MCF 10A (cell line): ENCODE data around the gene ABHD14A. TPM values are rescaled to one million over a fixed set of nuclear protein-coding genes. Genes with fewer than 3 reads are reported as not detected.

Experiments
- BruUV-seq: library from RNA; stranded (reverse); fragments of 400-500 nt; replicated peaks from 2 replicates; lab custom pipeline; 2021; lab: Mats Ljungman, UMichigan
- CTCF ChIA-PET: fragments of 300-600 bp; sonication (Branson Sonifier 250); formaldehyde crosslinking; extraction: SDS; loops from one replicate; lab custom pipeline; 2021; ENCODE audit warnings: antibody characterized with exemption, inconsistent platforms; lab: Yijun Ruan, JAX
- POLR2A ChIA-PET: fragments of 300-600, 350-650 bp; sonication (Branson Sonifier 250); formaldehyde crosslinking; extraction: SDS; loops from one replicate; lab custom pipeline; 2020; ENCODE audit warnings: antibody characterized with exemption, inconsistent platforms; lab: Yijun Ruan, JAX
- DNase-seq: peaks from one replicate; pipeline ENCODE4 v3.0.0-alpha.2; 2018; ENCODE audit not compliant: unreplicated experiment
- H3K27ac Mint-ChIP-seq: one replicate; pipeline ENCODE4 v1.8.0; 2022; ENCODE audit warnings: mild to moderate bottlenecking, low read depth, mixed read lengths; ENCODE audit not compliant: unreplicated experiment
- H3K27me3 Mint-ChIP-seq: one replicate; pipeline ENCODE4 v1.8.0; 2022; ENCODE audit warnings: mixed read lengths; ENCODE audit not compliant: insufficient read depth, unreplicated experiment
- H3K36me3 Mint-ChIP-seq: one replicate; pipeline ENCODE4 v1.8.0; 2022; ENCODE audit warnings: mild to moderate bottlenecking, moderate library complexity, mixed read lengths; ENCODE audit not compliant: insufficient read depth, unreplicated experiment
- H3K4me1 Mint-ChIP-seq: one replicate; pipeline ENCODE4 v1.8.0; 2022; ENCODE audit warnings: mixed read lengths; ENCODE audit not compliant: insufficient read depth, unreplicated experiment
- H3K4me3 Mint-ChIP-seq: one replicate; pipeline ENCODE4 v1.8.0; 2022; ENCODE audit warnings: mild to moderate bottlenecking, moderate library complexity, mixed read lengths; ENCODE audit not compliant: unreplicated experiment
- H3K9me3 Mint-ChIP-seq: one replicate; pipeline ENCODE4 v1.8.0; 2022; ENCODE audit warnings: mixed read lengths; ENCODE audit not compliant: unreplicated experiment
- intact Hi-C: fragments of 100-400 bp; cut with micrococcal nuclease; formaldehyde crosslinking; loops from 2 replicates; pipeline ENCODE4 v1.14.1; 2022
- total RNA-seq: library from RNA; stranded (reverse); gene quantifications from 2 replicates; pipeline ENCODE4 v1.2.3, GENCODE V29; 2022
- TF ChIP-seq, protein P1 (sequence below): fragments of 200-600 bp; IDR thresholded peaks from one replicate; pipeline ENCODE4 v1.8.0; 2022; ENCODE audit warnings: antibody characterized with exemption, mild to moderate bottlenecking; ENCODE audit not compliant: unreplicated experiment

The ABHD14A gene
- total RNA-seq, 1 experiment from 2014 or later: 8.1 TPM

DNA sequence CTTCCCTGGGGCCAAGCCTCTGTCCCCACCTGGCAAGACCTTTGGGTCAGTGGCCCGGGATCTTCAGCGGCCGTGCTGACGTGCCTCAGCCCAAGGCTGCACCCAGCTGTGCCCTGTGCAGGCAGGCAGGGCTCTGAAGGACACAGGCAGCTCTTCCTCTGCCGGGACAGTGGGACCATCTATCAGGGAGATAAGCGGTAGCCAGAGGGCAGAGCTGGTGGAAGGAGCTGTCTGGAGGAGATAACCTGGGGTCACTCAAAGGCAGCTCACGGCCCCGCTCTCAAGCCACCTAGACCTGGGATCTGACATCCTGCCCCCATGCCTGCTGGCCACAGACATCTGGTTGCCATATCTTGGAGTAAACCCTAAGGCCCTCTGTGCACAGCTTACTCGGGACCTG lies 54.2 kb downstream of the ABHD14A start:
- Mint-ChIP-seq H3K36me3 (no peaks in the 10 kb centered on the region), H3K4me3 (no peak overlapping the region), H3K27ac (no peak overlapping the region), H3K27me3 (no peaks in the 10 kb centered on the region), H3K4me1 (peaks cover 21% of the 10 kb centered on the region), H3K9me3 (no peaks in the 10 kb centered on the region)
- no peak for DNase-seq
- TF ChIP-seq, protein P1, sequence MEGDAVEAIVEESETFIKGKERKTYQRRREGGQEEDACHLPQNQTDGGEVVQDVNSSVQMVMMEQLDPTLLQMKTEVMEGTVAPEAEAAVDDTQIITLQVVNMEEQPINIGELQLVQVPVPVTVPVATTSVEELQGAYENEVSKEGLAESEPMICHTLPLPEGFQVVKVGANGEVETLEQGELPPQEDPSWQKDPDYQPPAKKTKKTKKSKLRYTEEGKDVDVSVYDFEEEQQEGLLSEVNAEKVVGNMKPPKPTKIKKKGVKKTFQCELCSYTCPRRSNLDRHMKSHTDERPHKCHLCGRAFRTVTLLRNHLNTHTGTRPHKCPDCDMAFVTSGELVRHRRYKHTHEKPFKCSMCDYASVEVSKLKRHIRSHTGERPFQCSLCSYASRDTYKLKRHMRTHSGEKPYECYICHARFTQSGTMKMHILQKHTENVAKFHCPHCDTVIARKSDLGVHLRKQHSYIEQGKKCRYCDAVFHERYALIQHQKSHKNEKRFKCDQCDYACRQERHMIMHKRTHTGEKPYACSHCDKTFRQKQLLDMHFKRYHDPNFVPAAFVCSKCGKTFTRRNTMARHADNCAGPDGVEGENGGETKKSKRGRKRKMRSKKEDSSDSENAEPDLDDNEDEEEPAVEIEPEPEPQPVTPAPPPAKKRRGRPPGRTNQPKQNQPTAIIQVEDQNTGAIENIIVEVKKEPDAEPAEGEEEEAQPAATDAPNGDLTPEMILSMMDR: no peak
- ChIA-PET POLR2A (interaction anchor here (1.2 kb wide), 1 partner anchor 33 kb away, joined by 3 read pairs; the partner anchor contains the start of gene RPL29), CTCF (interaction anchor here (0.5 to 1.6 kb wide), 3 partner anchors 24 to 90 kb away, joined by 7 to 12 read pairs (median 8); no protein-coding TSS in a partner anchor)
- intact Hi-C loops: no loop called here
- no TSS peak for BruUV-seq

DNA sequence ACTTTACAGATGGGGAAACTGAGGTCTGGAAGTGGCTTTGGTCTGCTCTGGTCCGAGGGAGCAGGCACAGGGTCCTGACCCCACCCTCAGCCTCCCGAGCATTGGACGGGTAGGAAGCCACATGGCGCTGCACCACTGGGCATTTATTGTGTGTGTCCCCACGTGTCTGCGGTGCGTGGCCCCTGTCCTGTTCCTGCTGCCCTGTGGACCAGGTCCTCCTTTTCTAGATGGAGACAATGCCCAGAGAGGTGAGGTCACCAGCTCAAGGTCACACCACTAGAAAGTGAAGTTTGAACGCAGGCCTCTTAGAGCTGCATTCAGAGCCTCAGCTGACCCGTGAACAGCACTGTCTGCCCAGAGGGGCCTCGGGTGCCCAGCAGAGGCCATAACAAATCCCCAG lies 54.7 kb downstream of the ABHD14A start:
- no TSS peak for BruUV-seq
- ChIA-PET POLR2A (interaction anchor here (1.2 to 1.9 kb wide), 2 partner anchors 34 kb away, joined by 3 to 6 read pairs; partner anchors contain the start of gene RPL29), CTCF (interaction anchor here (0.9 to 1.6 kb wide), 4 partner anchors 24 to 94 kb away, joined by 4 to 12 read pairs (median 6); no protein-coding TSS in a partner anchor)
- Mint-ChIP-seq H3K27me3 (no peaks in the 10 kb centered on the region), H3K27ac (no peak overlapping the region), H3K4me1 (peaks cover 21% of the 10 kb centered on the region), H3K9me3 (no peaks in the 10 kb centered on the region), H3K36me3 (no peaks in the 10 kb centered on the region), H3K4me3 (no peak overlapping the region)
- no peak for DNase-seq
- TF ChIP-seq, protein P1: no peak
- intact Hi-C loops: no loop called here

Other genes starting within 250 kb of the ABHD14A start
- gene IQCF6, start 195.8 kb upstream of the ABHD14A start, total RNA-seq: not detected in 2 replicates
- not detected in 2 replicates for gene IQCF2, start 113.4 kb upstream of the ABHD14A start, total RNA-seq
- not detected in 2 replicates for gene IQCF5, start 99.5 kb upstream of the ABHD14A start, total RNA-seq
- gene IQCF1, start 71.7 kb upstream of the ABHD14A start, total RNA-seq: not detected in 2 replicates
- 60.8 and 80.2 TPM in 2 replicates for gene RRP9, start 33.2 kb upstream of the ABHD14A start, total RNA-seq
- gene PARP3, start 32.7 kb upstream of the ABHD14A start, total RNA-seq: 19.4 and 25.5 TPM in 2 replicates
- gene GPR62, start 19.7 kb upstream of the ABHD14A start, total RNA-seq: not detected in 2 replicates
- gene PCBP4, start 7.6 kb upstream of the ABHD14A start, total RNA-seq: 26.4 TPM in 2 replicates
- 48.9 and 49.8 TPM in 2 replicates for gene ABHD14B, start 1.0 kb upstream of the ABHD14A start, total RNA-seq
- 109 and 164 TPM in 2 replicates for gene ACY1, start 8.5 kb downstream of the ABHD14A start, total RNA-seq
- gene RPL29, start 20.8 kb downstream of the ABHD14A start, total RNA-seq: 1,551 and 1,602 TPM in 2 replicates
- gene DUSP7, start 81.5 kb downstream of the ABHD14A start, total RNA-seq: 67.4 and 69.1 TPM in 2 replicates
- 7.5 and 9.8 TPM in 2 replicates for gene POC1A, start 179.4 kb downstream of the ABHD14A start, total RNA-seq
- gene ALAS1, start 223.1 kb downstream of the ABHD14A start, total RNA-seq: 29.2 and 35.7 TPM in 2 replicates